Neutrophil (primary cell): Measurements from ENCODE around the gene GSS.

Experiments used
- H3K27ac ChIP-seq: fragments of 200-600 bp; sonication (generic); 2 replicates; pipeline ENCODE4 v1.5.1; 2016; ENCODE audit warnings: mild to moderate bottlenecking, moderate library complexity
- H3K27me3 ChIP-seq: fragments of 200-600 bp; sonication (generic); 2 replicates; pipeline ENCODE4 v1.6.0; 2016; ENCODE audit warnings: mild to moderate bottlenecking
- H3K36me3 ChIP-seq: fragments of 200-600 bp; sonication (generic); 2 replicates; pipeline ENCODE4 v1.5.1; 2017
- H3K4me1 ChIP-seq, 2 experiments: fragments of 200-600 bp in 1 of 2; sonication (generic) in 1 of 2; 1 replicate in 1 of 2; 2 replicates in 1 of 2; pipeline versions ENCODE4 v1.5.1 to v1.6.1; 2013 to 2016; ENCODE audit warnings: low read depth in 1 of 2, low read length in 1 of 2, mild to moderate bottlenecking in 1 of 2, moderate library complexity in 1 of 2; ENCODE audit not compliant: control insufficient read depth in 1 of 2, insufficient read depth in 1 of 2
- H3K4me3 ChIP-seq, 2 experiments: fragments of 200-600 bp in 1 of 2; sonication (generic) in 1 of 2; 1 replicate in 1 of 2; 2 replicates in 1 of 2; pipeline ENCODE4 v1.5.1; 2013 to 2016; ENCODE audit warnings: low read depth in 1 of 2, low read length in 1 of 2, mild to moderate bottlenecking in 1 of 2, moderate library complexity in 1 of 2
- H3K9me3 ChIP-seq: fragments of 200-600 bp; sonication (generic); 2 replicates; pipeline ENCODE4 v1.5.1; 2016
- CTCF ChIP-seq: fragments of 200-600 bp; sonication (generic); IDR thresholded peaks from 2 replicates; pipeline ENCODE4 v1.5.1; 2016; ENCODE audit warnings: antibody characterized with exemption

The GSS gene

GRCh38 chr20:34979366-34980153, 24.0 kb upstream of the GSS start:
- H3K27me3 ChIP-seq = peaks cover 19% of the 10 kb centered on the region
- H3K27ac ChIP-seq = no peak overlapping the region
- TF ChIP-seq CTCF = no peak
- no peaks in the 10 kb centered on the region for H3K9me3 ChIP-seq
- H3K4me3 ChIP-seq = no peak overlapping the region
- H3K36me3 ChIP-seq = no peaks in the 10 kb centered on the region
- H3K4me1 ChIP-seq = no peaks in the 10 kb centered on the region

GRCh38 chr20:34978092-34978744, 22.6 kb upstream of the GSS start:
- H3K4me3 ChIP-seq = no peak overlapping the region
- H3K36me3 ChIP-seq = no peaks in the 10 kb centered on the region
- no peaks in the 10 kb centered on the region for H3K9me3 ChIP-seq
- no peak for TF ChIP-seq CTCF
- H3K27ac ChIP-seq = no peak overlapping the region
- H3K27me3 ChIP-seq = peaks cover 5% of the 10 kb centered on the region
- H3K4me1 ChIP-seq = no peaks in the 10 kb centered on the region

- Histone ChIP-seq H3K27me3 (peaks cover 5% of the 10 kb centered on the region), H3K36me3 (no peaks in the 10 kb centered on the region), H3K9me3 (no peaks in the 10 kb centered on the region), H3K4me1 (no peaks in the 10 kb centered on the region), H3K4me3 (no peak overlapping the region), H3K27ac (no peak overlapping the region)
- no peak for TF ChIP-seq CTCF
Measured at GRCh38 chr20:34977365-34978091, 21.9 kb upstream of the GSS start.

GRCh38 chr20:34976286-34976685, 20.7 kb upstream of the GSS start:
- Histone ChIP-seq H3K27ac (no peak overlapping the region), H3K27me3 (peaks cover 5% of the 10 kb centered on the region), H3K4me3 (no peak overlapping the region), H3K4me1 (no peaks in the 10 kb centered on the region), H3K36me3 (no peaks in the 10 kb centered on the region), H3K9me3 (no peaks in the 10 kb centered on the region)
- TF ChIP-seq CTCF = no peak

GRCh38 chr20:34974246-34974645, 18.6 kb upstream of the GSS start:
- H3K4me3 ChIP-seq = no peak overlapping the region
- H3K27me3 ChIP-seq = peaks cover 5% of the 10 kb centered on the region
- H3K4me1 ChIP-seq = no peaks in the 10 kb centered on the region
- no peaks in the 10 kb centered on the region for H3K9me3 ChIP-seq
- H3K27ac ChIP-seq = no peak overlapping the region
- H3K36me3 ChIP-seq = no peaks in the 10 kb centered on the region
- no peak for TF ChIP-seq CTCF
